Liver (tissue), 9 donors: Measurements from ENCODE around the gene LCP1. TPM values are rescaled to one million over a fixed set of nuclear protein-coding genes. Genes with fewer than 3 reads are reported as not detected.
"Not testable (repeated sequence)": the region's sequence is repeated elsewhere in the genome, so short reads cannot be mapped to it uniquely, and the experiment has no call there.

Experiments
- DNase-seq: peaks from one replicate; pipeline ENCODE4 v3.0.0-alpha.2; 2017; ENCODE audit warnings: low spot score
- H3K27ac ChIP-seq, 2 donors: one replicate each; pipeline ENCODE4 v1.7.0; 2013; ENCODE audit warnings: inconsistent platforms in 2 of 2, low read length in 2 of 2, control low read depth in 1 of 2, low read depth in 1 of 2, mild to moderate bottlenecking in 1 of 2
- H3K27me3 ChIP-seq, 4 donors: one replicate each; pipeline versions ENCODE4 v1.6.1 to v1.7.0; 2013; ENCODE audit warnings: low read length in 3 of 4, inconsistent platforms in 1 of 4, mild to moderate bottlenecking in 1 of 4, moderate library complexity in 1 of 4; ENCODE audit not compliant: control insufficient read depth in 4 of 4, insufficient read depth in 4 of 4
- H3K36me3 ChIP-seq, 4 donors: one replicate each; pipeline versions ENCODE4 v1.6.1 to v1.7.0; 2013; ENCODE audit warnings: low read length in 3 of 4, mild to moderate bottlenecking in 3 of 4, low read depth in 1 of 4, moderate library complexity in 1 of 4; ENCODE audit not compliant: control insufficient read depth in 4 of 4, insufficient read depth in 3 of 4
- H3K4me1 ChIP-seq, 4 donors: one replicate each; pipeline versions ENCODE4 v1.6.1 to v1.7.0; 2013; ENCODE audit warnings: low read length in 3 of 4, mild to moderate bottlenecking in 3 of 4, moderate library complexity in 1 of 4; ENCODE audit not compliant: control insufficient read depth in 4 of 4, insufficient read depth in 4 of 4
- H3K4me3 ChIP-seq, 3 donors: one replicate each; pipeline versions ENCODE4 v1.6.1 to v1.7.0; 2013; ENCODE audit warnings: low read length in 3 of 3, control low read depth in 1 of 3, low read depth in 1 of 3, mild to moderate bottlenecking in 1 of 3
- H3K9ac ChIP-seq, 2 donors: one replicate each; pipeline ENCODE4 v1.7.0; 2013; ENCODE audit warnings: low read length in 2 of 2, mild to moderate bottlenecking in 2 of 2, moderate library complexity in 2 of 2, control low read depth in 1 of 2, low read depth in 1 of 2
- H3K9me3 ChIP-seq, 4 donors: one replicate each; pipeline versions ENCODE4 v1.6.1 to v1.7.0; 2013; ENCODE audit warnings: low read length in 3 of 4; ENCODE audit not compliant: control insufficient read depth in 4 of 4
- FOXA1 ChIP-seq: IDR thresholded peaks from 2 replicates; pipeline ENCODE4 v1.6.1; 2016; ENCODE audit warnings: antibody characterized with exemption
- FOXA2 ChIP-seq: IDR thresholded peaks from 2 replicates; pipeline ENCODE4 v1.6.1; 2016; ENCODE audit warnings: antibody characterized with exemption
- GABPA ChIP-seq, 2 donors: IDR thresholded peaks in 1 of 2; conservative IDR thresholded peaks in 1 of 2; 2 replicates each; pipeline ENCODE4 v1.6.1; 2016; ENCODE audit warnings: antibody characterized with exemption in 2 of 2, mild to moderate bottlenecking in 1 of 2, moderate library complexity in 1 of 2
- HNF4A ChIP-seq, 2 donors: conservative IDR thresholded peaks; 2 replicates each; pipeline ENCODE4 v1.6.1; 2016; ENCODE audit warnings: antibody characterized with exemption in 2 of 2, mild to moderate bottlenecking in 2 of 2
- HNF4G ChIP-seq: IDR thresholded peaks from 2 replicates; pipeline ENCODE4 v1.6.1; 2016; ENCODE audit warnings: antibody characterized with exemption
- JUND ChIP-seq, 2 donors: IDR thresholded peaks; 2 replicates each; pipeline ENCODE4 v1.6.1; 2016; ENCODE audit warnings: antibody characterized with exemption in 2 of 2
- NR2F2 ChIP-seq: IDR thresholded peaks from 2 replicates; pipeline ENCODE4 v1.6.1; 2016; ENCODE audit warnings: antibody characterized with exemption
- RXRA ChIP-seq, 2 donors: IDR thresholded peaks; 2 replicates each; pipeline ENCODE4 v1.6.1; 2017 to 2018; ENCODE audit warnings: antibody characterized with exemption in 2 of 2, mild to moderate bottlenecking in 1 of 2
- YY1 ChIP-seq: IDR thresholded peaks from 2 replicates; pipeline ENCODE4 v1.6.1; 2016; ENCODE audit warnings: antibody characterized with exemption, mild to moderate bottlenecking
- WGBS: extraction: QIAGEN DNeasy Blood & Tissue Kit; methylation state at CpG from one replicate; pipeline ENCODE4 v1.1.7; 2013; 5-methylcytosine and 5-hydroxymethylcytosine counted together
- polyA plus RNA-seq, 2 donors: library from polyadenylated mRNA; stranded (reverse) in 1 of 2; unstranded in 1 of 2; fragments of 200-250 nt in 1 of 2; fragments of >200 nt in 1 of 2; fragmentation: Nextera tagmentation in 1 of 2; extraction: Ambion mirVana in 1 of 2; gene quantifications; one replicate each; pipeline versions ENCODE4 v1.2.1 to v1.2.3, GENCODE V29; 2013 to 2015
- total RNA-seq, 2 donors: library from RNA; depleted of rRNA; stranded (reverse); fragments of >200 nt; gene quantifications; one replicate each; pipeline ENCODE4 v1.2.3, GENCODE V29; 2014
- TF ChIP-seq, protein P1 (sequence below): IDR thresholded peaks from 2 replicates; pipeline ENCODE4 v1.6.1; 2016; ENCODE audit warnings: antibody characterized with exemption
- TF ChIP-seq, protein P2 (sequence below): IDR thresholded peaks from 2 replicates; pipeline ENCODE4 v1.6.1; 2016; ENCODE audit warnings: antibody characterized with exemption
- donor health status: healthy.
- donor health status: healthy.
- donor health status: healthy.
- donor health status: healthy.
- donor health status: healthy.

The LCP1 gene, protein sequence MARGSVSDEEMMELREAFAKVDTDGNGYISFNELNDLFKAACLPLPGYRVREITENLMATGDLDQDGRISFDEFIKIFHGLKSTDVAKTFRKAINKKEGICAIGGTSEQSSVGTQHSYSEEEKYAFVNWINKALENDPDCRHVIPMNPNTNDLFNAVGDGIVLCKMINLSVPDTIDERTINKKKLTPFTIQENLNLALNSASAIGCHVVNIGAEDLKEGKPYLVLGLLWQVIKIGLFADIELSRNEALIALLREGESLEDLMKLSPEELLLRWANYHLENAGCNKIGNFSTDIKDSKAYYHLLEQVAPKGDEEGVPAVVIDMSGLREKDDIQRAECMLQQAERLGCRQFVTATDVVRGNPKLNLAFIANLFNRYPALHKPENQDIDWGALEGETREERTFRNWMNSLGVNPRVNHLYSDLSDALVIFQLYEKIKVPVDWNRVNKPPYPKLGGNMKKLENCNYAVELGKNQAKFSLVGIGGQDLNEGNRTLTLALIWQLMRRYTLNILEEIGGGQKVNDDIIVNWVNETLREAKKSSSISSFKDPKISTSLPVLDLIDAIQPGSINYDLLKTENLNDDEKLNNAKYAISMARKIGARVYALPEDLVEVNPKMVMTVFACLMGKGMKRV
- total RNA-seq (10 to 100 TPM; 44.8 to 90.6 TPM), polyA plus RNA-seq (10 to 100 TPM; 12.6 to 27.1 TPM)

DNA sequence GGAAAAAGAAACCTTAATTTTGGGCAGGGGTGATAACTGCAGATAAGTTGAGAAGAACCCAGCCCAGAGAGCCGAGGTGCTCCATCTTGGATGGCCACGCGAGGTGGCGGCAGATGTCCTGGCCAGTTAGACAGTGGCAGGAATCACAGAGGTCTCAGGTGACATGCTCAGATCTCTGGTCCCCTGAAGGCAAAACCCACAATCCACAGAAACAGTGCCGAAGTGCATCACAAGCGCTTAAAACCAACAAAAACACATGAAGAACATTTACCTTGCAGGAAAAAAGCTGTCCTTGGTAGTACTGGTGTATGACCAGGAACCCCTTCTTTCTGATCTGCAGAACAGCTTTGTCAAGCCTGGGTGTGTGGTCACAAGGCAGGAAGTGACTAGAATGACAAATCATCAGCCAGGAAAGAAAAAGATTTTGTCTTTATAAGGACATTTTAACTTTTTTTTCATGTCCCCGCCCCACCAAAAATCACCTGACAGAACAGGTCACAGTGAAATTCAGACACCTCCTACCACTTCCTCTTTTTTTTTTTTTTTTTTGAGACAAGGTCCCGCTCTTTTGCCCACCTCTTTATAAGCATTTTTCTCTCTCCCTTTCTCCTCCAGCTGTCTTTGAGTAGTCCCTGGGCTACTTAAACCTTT is at the start of gene LCP1:
Gene LCP1, minus strand, starts transcription at position 338 of the 651 bp plus-strand sequence. CDS start 22,515 bp downstream, outside the sequence.
- H3K9me3 ChIP-seq: no peaks in the 10 kb centered on the region
- H3K36me3 ChIP-seq: no peaks in the 10 kb centered on the region
- no peak for DNase-seq
- peaks cover 0 to 1% (median 0%) of the 10 kb centered on the region in 4 donors for H3K4me1 ChIP-seq
- peak within 1 kb of the TSS; percentile 4 to 10 for H3K9ac ChIP-seq
- no peaks in the 10 kb centered on the region for H3K27me3 ChIP-seq
- peak within 1 kb of the TSS in 1 of 3 donors; percentile 25 for H3K4me3 ChIP-seq
- 78% methylated on average over 8 of the region's 8 CpGs for WGBS
- H3K27ac ChIP-seq: peak within 1 kb of the TSS; percentile 33 to 70
- no peak for TF ChIP-seq NR2F2
- peak; percentile 34 for TF ChIP-seq YY1
- no peak for TF ChIP-seq FOXA1

DNA sequence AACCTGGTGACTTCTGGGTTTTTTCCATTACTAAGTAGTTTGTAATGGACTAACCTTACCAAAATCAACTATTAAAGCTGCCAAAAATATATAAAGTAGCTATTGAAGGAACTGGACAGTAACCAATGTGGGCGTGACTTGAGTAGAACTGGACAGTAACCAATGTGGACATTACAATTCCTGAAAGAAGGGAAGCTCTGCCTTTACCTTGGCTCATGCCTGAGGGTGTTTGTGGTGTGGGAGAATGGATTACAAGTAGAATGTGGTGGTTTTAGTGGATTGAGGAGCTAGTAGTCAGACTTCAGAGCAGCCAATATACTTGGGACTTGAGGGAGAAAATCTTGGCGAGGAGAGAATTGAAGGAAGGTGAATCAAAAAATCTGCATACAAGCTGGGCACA is 47.3 kb upstream of the LCP1 start:
- 98% methylated on average over 2 of the region's 2 CpGs for WGBS
- Histone ChIP-seq H3K9ac (no peak overlapping the region), H3K4me1 (no peaks in the 10 kb centered on the region), H3K36me3 (no peaks in the 10 kb centered on the region), H3K4me3 (no peak overlapping the region), H3K27me3 (no peaks in the 10 kb centered on the region), H3K9me3 (no peaks in the 10 kb centered on the region), H3K27ac (no peak overlapping the region)
- no peak for TF ChIP-seq NR2F2
- no peak for TF ChIP-seq YY1
- no peak for TF ChIP-seq FOXA2
- TF ChIP-seq HNF4G: no peak
- no peak for DNase-seq

DNA sequence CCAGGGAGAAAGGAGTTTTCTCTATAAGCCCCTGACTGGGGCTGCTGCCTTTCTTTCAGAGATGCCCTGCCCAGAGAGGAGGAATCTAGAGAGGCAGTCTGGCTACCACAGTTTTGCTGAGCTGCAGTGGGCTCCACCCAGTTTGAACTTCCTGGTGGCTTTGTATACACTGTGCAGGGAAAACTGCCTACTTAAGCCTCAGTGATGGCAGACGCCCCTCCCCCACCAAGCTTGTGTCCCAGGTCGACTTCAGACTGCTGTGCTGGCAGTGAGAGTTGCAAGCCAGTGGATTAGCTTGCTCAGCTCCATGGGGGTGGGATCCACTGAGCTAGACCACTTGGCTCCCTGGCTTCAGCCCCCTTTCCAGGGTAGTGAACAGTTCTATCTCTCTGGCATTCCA is 38.3 kb upstream of the LCP1 start:
- H3K27ac ChIP-seq, H3K9me3 ChIP-seq, H3K9ac ChIP-seq, H3K4me3 ChIP-seq, H3K4me1 ChIP-seq, DNase-seq, H3K36me3 ChIP-seq, H3K27me3 ChIP-seq: not testable (repeated sequence)
- peak in 1 of 2 donors; percentile 7 for TF ChIP-seq HNF4A (conservative IDR thresholded peaks at IDR 0.05)
- WGBS: 15% methylated on average over 2 of the region's 2 CpGs

DNA sequence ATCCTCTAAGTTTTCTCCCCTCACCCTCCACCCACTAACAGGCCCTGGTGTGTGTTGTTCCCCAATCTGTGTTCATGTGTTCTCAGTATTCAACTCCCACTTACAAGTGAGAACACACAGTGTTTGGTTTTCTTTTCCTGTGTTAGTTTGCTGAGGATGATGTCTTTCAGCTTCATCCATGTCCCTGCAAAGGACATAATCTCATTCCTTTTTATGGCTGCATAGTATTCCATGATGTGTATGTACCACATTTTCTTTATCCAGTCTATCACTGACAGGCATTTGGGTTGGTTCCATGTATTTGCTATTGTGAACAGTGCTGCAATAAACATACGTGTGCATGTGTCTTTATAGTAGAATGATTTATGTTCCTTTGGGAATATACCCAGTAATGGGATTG is 32.8 kb upstream of the LCP1 start:
- DNase-seq, H3K27ac ChIP-seq, H3K27me3 ChIP-seq, H3K36me3 ChIP-seq, H3K9ac ChIP-seq, H3K9me3 ChIP-seq, H3K4me3 ChIP-seq: not testable (repeated sequence)
- 93% methylated on average over 1 of the region's 1 CpG for WGBS
- H3K4me1 ChIP-seq: peaks cover 0 to 10% (median 7%) of the 10 kb centered on the region in 4 donors

DNA sequence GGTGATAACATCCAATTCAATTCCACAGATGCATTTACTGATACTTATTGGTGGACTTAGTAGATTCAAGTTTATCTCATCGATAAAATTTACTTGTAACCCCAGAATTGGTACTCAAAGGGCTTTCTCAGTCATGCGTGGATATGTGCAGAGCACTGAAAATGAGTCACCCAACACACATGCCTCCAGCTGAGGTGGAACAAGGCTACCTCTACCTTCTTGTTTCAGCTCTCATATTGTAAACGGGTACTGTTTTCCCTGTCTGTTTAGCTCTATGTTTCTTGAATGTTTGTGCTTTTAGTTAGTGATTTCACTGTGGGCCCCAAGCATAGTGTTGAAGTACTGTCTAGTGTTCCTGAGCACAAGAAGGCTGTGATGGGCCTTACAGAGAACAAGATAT is 31.3 kb upstream of the LCP1 start:
- no peak for DNase-seq
- Histone ChIP-seq H3K27ac (no peak overlapping the region), H3K4me3 (no peak overlapping the region), H3K9ac (no peak overlapping the region), H3K27me3 (no peaks in the 10 kb centered on the region), H3K36me3 (no peaks in the 10 kb centered on the region), H3K9me3 (no peaks in the 10 kb centered on the region), H3K4me1 (peaks cover 0 to 10% (median 7%) of the 10 kb centered on the region in 4 donors)
- WGBS: 95% methylated on average over 3 of the region's 3 CpGs
- TF ChIP-seq RXRA (IDR thresholded peaks at IDR 0.05): no peak
- no peak for TF ChIP-seq JUND (IDR thresholded peaks at IDR 0.05)
- no peak for TF ChIP-seq FOXA2
- no peak for TF ChIP-seq HNF4A (conservative IDR thresholded peaks at IDR 0.05)
- TF ChIP-seq GABPA (IDR thresholded peaks at IDR 0.05 in 1 of 2, conservative IDR thresholded peaks at IDR 0.05 in 1 of 2): no peak
- TF ChIP-seq, protein P1, sequence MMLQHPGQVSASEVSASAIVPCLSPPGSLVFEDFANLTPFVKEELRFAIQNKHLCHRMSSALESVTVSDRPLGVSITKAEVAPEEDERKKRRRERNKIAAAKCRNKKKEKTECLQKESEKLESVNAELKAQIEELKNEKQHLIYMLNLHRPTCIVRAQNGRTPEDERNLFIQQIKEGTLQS: no peak
- TF ChIP-seq, protein P2, sequence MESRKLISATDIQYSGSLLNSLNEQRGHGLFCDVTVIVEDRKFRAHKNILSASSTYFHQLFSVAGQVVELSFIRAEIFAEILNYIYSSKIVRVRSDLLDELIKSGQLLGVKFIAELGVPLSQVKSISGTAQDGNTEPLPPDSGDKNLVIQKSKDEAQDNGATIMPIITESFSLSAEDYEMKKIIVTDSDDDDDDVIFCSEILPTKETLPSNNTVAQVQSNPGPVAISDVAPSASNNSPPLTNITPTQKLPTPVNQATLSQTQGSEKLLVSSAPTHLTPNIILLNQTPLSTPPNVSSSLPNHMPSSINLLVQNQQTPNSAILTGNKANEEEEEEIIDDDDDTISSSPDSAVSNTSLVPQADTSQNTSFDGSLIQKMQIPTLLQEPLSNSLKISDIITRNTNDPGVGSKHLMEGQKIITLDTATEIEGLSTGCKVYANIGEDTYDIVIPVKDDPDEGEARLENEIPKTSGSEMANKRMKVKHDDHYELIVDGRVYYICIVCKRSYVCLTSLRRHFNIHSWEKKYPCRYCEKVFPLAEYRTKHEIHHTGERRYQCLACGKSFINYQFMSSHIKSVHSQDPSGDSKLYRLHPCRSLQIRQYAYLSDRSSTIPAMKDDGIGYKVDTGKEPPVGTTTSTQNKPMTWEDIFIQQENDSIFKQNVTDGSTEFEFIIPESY: no peak
